Measurements from ENCODE around the gene RELB. TPM values are rescaled to one million over a fixed set of nuclear protein-coding genes. Genes with fewer than 3 reads are reported as not detected.

RELB gene
- total and polyA plus RNA-seq, 2 donors (not counting 3 experiments of a cell fraction or from before 2014, with no cell fraction given), result 13.2 to 14.4 TPM

- Histone ChIP-seq H3K9ac (replicated peaks; ENCODE audit: extremely low read depth, insufficient read depth, low read length) (no peak overlapping the region), H2AFZ (ENCODE audit: low read depth, low read length) (no peak overlapping the region), H3K36me3 (ENCODE audit: control insufficient read depth in 2 of 2, extremely low read depth in 1 of 2, insufficient read depth in 2 of 2, low read length in 2 of 2) (peaks cover 0 to 6% of the 10 kb centered on the region in 2 experiments), H3K79me2 (ENCODE audit: control insufficient read depth, insufficient read depth, low read length) (no peaks in the 10 kb centered on the region), H3K4me1 (ENCODE audit: control insufficient read depth, extremely low read depth, insufficient read depth, low read length) (peaks cover 7% of the 10 kb centered on the region), H3K4me2 (ENCODE audit: insufficient read depth, low read length) (no peak overlapping the region), H3K9me1 (replicated peaks; ENCODE audit: control insufficient read depth, extremely low read depth, insufficient read depth, low read length) (no peaks in the 10 kb centered on the region), H4K20me1 (replicated peaks; ENCODE audit: control insufficient read depth, extremely low read depth, insufficient read depth, low read length) (no peaks in the 10 kb centered on the region), H3K27ac (ENCODE audit: insufficient read depth, low read depth, low read length) (no peak overlapping the region), H3K27me3 (ENCODE audit: control insufficient read depth in 2 of 2, insufficient read depth in 2 of 2, low read length in 2 of 2) (no peaks in the 10 kb centered on the region), H3K4me3 (replicated peaks in 1 of 3; ENCODE audit: insufficient read depth in 1 of 3, low read depth in 1 of 3, low read length in 3 of 3) (no peak overlapping the region), H3K9me3 (replicated peaks; ENCODE audit: control insufficient read depth, insufficient read depth, low read length) (no peaks in the 10 kb centered on the region)
- ChIA-PET POLR2A (no interaction called here), CTCF (no interaction called here)
- dilution Hi-C loops (cut with MboI; ENCODE audit: extremely low pct_ligation_motif_present, low sequenced_read_pairs) (no loop called here), intact Hi-C loops (cut with micrococcal nuclease) (no loop called here)
- DNase-seq (ENCODE audit: low read depth, low spot score), result no peak
- no peak for FAIRE-seq
- no peak for TF ChIP-seq CTCF (IDR thresholded peaks at IDR 0.05; ENCODE audit: extremely low read depth in 1 of 2, insufficient read depth in 1 of 2, low read depth in 1 of 2, low read length in 2 of 2)
- BruUV-seq (replicated peaks), result no TSS peak
Observed at GRCh38 chr19:45005787-45006186, 4.5 kb downstream of the RELB start.

- no TSS peak for BruUV-seq (replicated peaks)
- intact Hi-C loops (cut with micrococcal nuclease), result no loop called here
- H3K4me2 ChIP-seq (ENCODE audit: insufficient read depth, low read length), result no peak overlapping the region
Observed at GRCh38 chr19:45008552-45008951, 7.3 kb downstream of the RELB start.

More at GRCh38 chr19:45008552-45008951, 7.3 kb downstream of the RELB start:
- Histone ChIP-seq H3K36me3 (ENCODE audit: control insufficient read depth in 2 of 2, extremely low read depth in 1 of 2, insufficient read depth in 2 of 2, low read length in 2 of 2) (peaks cover 0 to 8% of the 10 kb centered on the region in 2 experiments), H3K4me1 (ENCODE audit: control insufficient read depth, extremely low read depth, insufficient read depth, low read length) (no peaks in the 10 kb centered on the region), H3K9me3 (replicated peaks; ENCODE audit: control insufficient read depth, insufficient read depth, low read length) (no peaks in the 10 kb centered on the region), H3K4me3 (replicated peaks in 1 of 3; ENCODE audit: insufficient read depth in 1 of 3, low read depth in 1 of 3, low read length in 3 of 3) (no peak overlapping the region), H3K27ac (ENCODE audit: insufficient read depth, low read depth, low read length) (no peak overlapping the region), H3K79me2 (ENCODE audit: control insufficient read depth, insufficient read depth, low read length) (no peaks in the 10 kb centered on the region), H4K20me1 (replicated peaks; ENCODE audit: control insufficient read depth, extremely low read depth, insufficient read depth, low read length) (no peaks in the 10 kb centered on the region), H2AFZ (ENCODE audit: low read depth, low read length) (no peak overlapping the region), H3K9ac (replicated peaks; ENCODE audit: extremely low read depth, insufficient read depth, low read length) (no peak overlapping the region), H3K9me1 (replicated peaks; ENCODE audit: control insufficient read depth, extremely low read depth, insufficient read depth, low read length) (no peaks in the 10 kb centered on the region), H3K27me3 (ENCODE audit: control insufficient read depth in 2 of 2, insufficient read depth in 2 of 2, low read length in 2 of 2) (no peaks in the 10 kb centered on the region)
- FAIRE-seq (no peak), DNase-seq (ENCODE audit: low read depth, low spot score) (no peak)
- CTCF ChIA-PET, result no interaction called here
- no peak for TF ChIP-seq GATA2 (IDR thresholded peaks at IDR 0.05; ENCODE audit: insufficient read depth, insufficient read length, low read depth, low read length)
- no peak for TF ChIP-seq MAX (IDR thresholded peaks at IDR 0.05; ENCODE audit: insufficient read depth, insufficient read length)
- no peak for TF ChIP-seq JUN (IDR thresholded peaks at IDR 0.05; ENCODE audit: borderline replicate concordance, insufficient read depth, insufficient read length, low read depth)
- dilution Hi-C loops (cut with MboI; ENCODE audit: extremely low pct_ligation_motif_present, low sequenced_read_pairs), result no loop called here
- POLR2A ChIA-PET, result no interaction called here
